ENCODE measurements around the gene C2CD2. TPM values are rescaled to one million over a fixed set of nuclear protein-coding genes. Genes with fewer than 3 reads are reported as not detected.
A peak's percentile ranks its signal among the peaks of the same experiment; 100 is the strongest.

C2CD2 gene
- total and polyA plus RNA-seq, 2 of the 4 experiments (the other 2 are of a cell fraction): 15.6 to 25.3 TPM

- ATAC-seq (ENCODE audit: low read depth): no peak
- Histone ChIP-seq H4K5ac (ENCODE audit: low read depth, low read length) (peak overlapping the region; percentile 47; the same call in 1 of the 2 replicates), H2AK9ac (replicated peaks; ENCODE audit: low read depth, low read length, poor library complexity) (no peak overlapping the region), H3K4me2 (ENCODE audit: low read depth, low read length) (peak overlapping the region; percentile 99), H3K9ac (ENCODE audit: low read depth, low read length) (peak overlapping the region; percentile 95; the same call in 1 of the 2 replicates), H2AFZ (replicated peaks; ENCODE audit: low read length, poor library complexity) (no peak overlapping the region), H3K36me3 (ENCODE audit: control insufficient read depth, insufficient read depth, low read length) (no peaks in the 10 kb centered on the region; the same call in 1 of the 2 replicates), H2AK5ac (ENCODE audit: low read depth, low read length) (peak overlapping the region; percentile 61; the same call in 1 of the 2 replicates), H3K9me3 (ENCODE audit: control insufficient read depth, insufficient read depth, low read length) (no peaks in the 10 kb centered on the region), H3K4me1 (ENCODE audit: control insufficient read depth, insufficient read depth, low read length) (peaks cover 15% of the 10 kb centered on the region), H2BK15ac (ENCODE audit: low read depth, low read length) (no peak overlapping the region), H2BK20ac (ENCODE audit: low read depth, low read length) (no peak overlapping the region), H4K91ac (ENCODE audit: insufficient read depth, low read depth, low read length) (peak overlapping the region; percentile 27; the same call in 1 of the 2 replicates), H3K79me1 (ENCODE audit: low read depth in 1 of 2, low read length in 2 of 2) (peaks cover 27 to 51% of the 10 kb centered on the region in 2 experiments), H3K23ac (ENCODE audit: low read depth, low read length) (peak overlapping the region; percentile 87; the same call in 1 of the 2 replicates), H4K8ac (ENCODE audit: low read depth in 2 of 2, low read length in 2 of 2) (peak overlapping the region; percentile 57 to 95; a peak in 3 of 4 replicates), H3K56ac (ENCODE audit: extremely low read depth, insufficient read depth, low read length) (peak overlapping the region; percentile 81; the same call in 1 of the 2 replicates), H3K14ac (replicated peaks; ENCODE audit: low read depth, low read length) (no peak overlapping the region), H4K20me1 (ENCODE audit: insufficient read depth, low read length) (no peaks in the 10 kb centered on the region), H3K4me3 (ENCODE audit: insufficient read depth, low read depth, low read length) (no peak overlapping the region), H3K9me1 (ENCODE audit: insufficient read depth, low read length) (peaks cover 19% of the 10 kb centered on the region), H3K27ac (ENCODE audit: insufficient read depth, low read length) (no peak overlapping the region), H3K27me3 (ENCODE audit: control insufficient read depth, insufficient read depth, low read length) (no peaks in the 10 kb centered on the region), H2BK120ac (ENCODE audit: low read depth, low read length) (0 out of 2 replicates have a peak overlapping the region, but pooled peaks have one; percentile 88), H2BK5ac (ENCODE audit: low read depth, low read length, poor library complexity, severe bottlenecking) (no peak overlapping the region), H3K4ac (ENCODE audit: low read depth, low read length) (peak overlapping the region; percentile 34), H3K18ac (ENCODE audit: low read depth, low read length) (peak overlapping the region; percentile 36)
- ChIA-PET CTCF (interaction anchor here (1.4 kb wide), 1 partner anchor 10 kb away, joined by 3 read pairs; no protein-coding TSS in a partner anchor), POLR2A (ENCODE audit: unreplicated experiment) (interaction anchor here (0.6 to 1.3 kb wide), 2 partner anchors 14 to 32 kb away, joined by 3 to 15 read pairs; no protein-coding TSS in a partner anchor)
- no peak for DNase-seq
- BruUV-seq (replicated peaks): no TSS peak
- TF ChIP-seq RAD21 (IDR thresholded peaks at IDR 0.05; ENCODE audit: low read length) (no peak), RFX5 (IDR thresholded peaks at IDR 0.05; ENCODE audit: low read depth, low read length) (no peak), SMC3 (IDR thresholded peaks at IDR 0.05; ENCODE audit: low read depth, low read length) (no peak), CTCF (conservative IDR thresholded peaks at IDR 0.05; ENCODE audit: low read depth, low read length) (no peak), MAFK (IDR thresholded peaks at IDR 0.05; ENCODE audit: low read depth, low read length) (no peak), RCOR1 (IDR thresholded peaks at IDR 0.05; ENCODE audit: insufficient replicate concordance, low read length) (no peak), MXI1 (IDR thresholded peaks at IDR 0.05; ENCODE audit: borderline replicate concordance, low read depth, low read length) (no peak), CEBPB (IDR thresholded peaks at IDR 0.05; ENCODE audit: low read depth, low read length) (no peak), MAZ (IDR thresholded peaks at IDR 0.05; ENCODE audit: borderline replicate concordance, low read depth, low read length) (no peak), BHLHE40 (IDR thresholded peaks at IDR 0.05; ENCODE audit: low read depth, low read length) (no peak), USF2 (IDR thresholded peaks at IDR 0.05; ENCODE audit: low read depth, low read length) (no peak), FOS (IDR thresholded peaks at IDR 0.05; ENCODE audit: low read depth, low read length) (no peak), CHD1 (IDR thresholded peaks at IDR 0.05; ENCODE audit: low read depth, low read length) (no peak)
- dilution Hi-C loops (cut with HindIII; ENCODE audit: low sequenced_read_pairs, unreplicated experiment): no loop called here
- intact Hi-C loops (cut with micrococcal nuclease): no loop called here
- no CpG with 5 or more reads among the region's 4 CpGs for WGBS, 2 experiments (ENCODE audit: extremely low coverage in 2 of 2, insufficient read length in 1 of 2)
- in situ Hi-C loops (cut with MboI; ENCODE audit: low sequenced_read_pairs): no loop called here
These were observed 28.1 kb downstream of the C2CD2 start for GRCh38 chr21:41925767-41926116.
